Activated naive CD4-positive, alpha-beta T cell treated with anti-CD3 and anti-CD28 coated beads, Interleukin-2, amount 50 U/mL, for 24 hours (primary cell): Measurements from ENCODE around the gene ITPR3.
A peak's percentile ranks its signal among the peaks of the same experiment; 100 is the strongest.

Source experiments
- H3K27ac Mint-ChIP-seq: one replicate; pipeline ENCODE4 v1.8.0; 2021; ENCODE audit warnings: mild to moderate bottlenecking, mixed read lengths
- H3K27me3 Mint-ChIP-seq: one replicate; pipeline ENCODE4 v1.8.0; 2021; ENCODE audit warnings: mixed read lengths
- H3K36me3 Mint-ChIP-seq: one replicate; pipeline ENCODE4 v1.8.0; 2021; ENCODE audit warnings: mixed read lengths
- H3K4me1 Mint-ChIP-seq: one replicate; pipeline ENCODE4 v1.8.0; 2021; ENCODE audit warnings: mixed read lengths
- H3K4me3 Mint-ChIP-seq: one replicate; pipeline ENCODE4 v1.8.0; 2021; ENCODE audit warnings: mild to moderate bottlenecking, mixed read lengths
- H3K9me3 Mint-ChIP-seq: one replicate; pipeline ENCODE4 v1.8.0; 2021; ENCODE audit warnings: mixed read lengths

The ITPR3 gene

DNA sequence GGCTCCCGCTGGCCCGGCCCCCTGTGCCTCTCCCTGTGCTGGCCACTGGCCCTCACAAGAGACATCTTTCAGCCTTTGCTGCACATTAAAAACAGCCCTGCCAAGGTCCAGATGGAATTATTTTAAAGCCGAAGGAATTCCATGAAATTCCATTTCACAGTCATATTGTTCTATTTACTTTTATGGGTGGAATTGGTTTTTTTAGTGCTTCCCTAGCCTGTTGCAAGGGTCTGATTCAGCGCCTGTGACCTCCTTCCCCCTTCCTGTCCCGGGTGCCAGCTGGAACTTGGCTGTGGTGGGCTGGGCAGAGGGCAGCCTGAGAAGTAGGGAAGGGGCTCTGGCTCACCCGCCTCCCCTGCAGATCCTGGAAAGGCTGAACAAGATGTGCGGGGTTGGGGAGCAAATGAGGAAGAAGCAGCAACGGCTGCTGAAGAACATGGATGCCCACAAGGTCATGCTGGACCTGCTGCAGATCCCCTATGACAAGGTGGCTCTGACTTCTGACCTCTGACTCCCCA lies 56.1 kb downstream of the ITPR3 start:
- Mint-ChIP-seq H3K4me3 (no peak overlapping the region), H3K9me3 (no peaks in the 10 kb centered on the region), H3K36me3 (peaks cover 4% of the 10 kb centered on the region), H3K4me1 (peaks cover under 1% of the 10 kb centered on the region), H3K27ac (no peak overlapping the region), H3K27me3 (no peaks in the 10 kb centered on the region)

DNA sequence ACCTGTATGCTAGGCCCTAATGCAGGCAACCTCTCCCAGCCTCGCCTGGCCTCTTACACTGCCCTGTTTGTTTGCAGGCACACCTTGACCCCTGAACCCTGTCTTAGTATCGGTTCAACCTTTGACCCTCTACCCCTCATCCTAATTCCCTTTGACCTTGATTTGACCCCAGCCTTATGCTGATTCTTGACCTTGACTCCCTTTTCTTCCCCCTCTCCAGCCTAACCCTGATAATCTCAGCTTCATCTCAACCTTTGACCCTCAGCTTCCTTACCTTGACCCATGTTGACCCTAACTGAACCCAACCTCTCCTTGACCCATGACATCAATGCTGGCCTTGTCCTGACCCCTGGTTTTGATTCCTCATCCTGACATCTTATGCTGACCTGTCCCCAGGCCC lies 56.6 kb downstream of the ITPR3 start:
- Mint-ChIP-seq H3K36me3 (peaks cover 4% of the 10 kb centered on the region), H3K27me3 (no peaks in the 10 kb centered on the region), H3K27ac (no peak overlapping the region), H3K4me1 (peaks cover 6% of the 10 kb centered on the region), H3K9me3 (no peaks in the 10 kb centered on the region), H3K4me3 (no peak overlapping the region)

DNA sequence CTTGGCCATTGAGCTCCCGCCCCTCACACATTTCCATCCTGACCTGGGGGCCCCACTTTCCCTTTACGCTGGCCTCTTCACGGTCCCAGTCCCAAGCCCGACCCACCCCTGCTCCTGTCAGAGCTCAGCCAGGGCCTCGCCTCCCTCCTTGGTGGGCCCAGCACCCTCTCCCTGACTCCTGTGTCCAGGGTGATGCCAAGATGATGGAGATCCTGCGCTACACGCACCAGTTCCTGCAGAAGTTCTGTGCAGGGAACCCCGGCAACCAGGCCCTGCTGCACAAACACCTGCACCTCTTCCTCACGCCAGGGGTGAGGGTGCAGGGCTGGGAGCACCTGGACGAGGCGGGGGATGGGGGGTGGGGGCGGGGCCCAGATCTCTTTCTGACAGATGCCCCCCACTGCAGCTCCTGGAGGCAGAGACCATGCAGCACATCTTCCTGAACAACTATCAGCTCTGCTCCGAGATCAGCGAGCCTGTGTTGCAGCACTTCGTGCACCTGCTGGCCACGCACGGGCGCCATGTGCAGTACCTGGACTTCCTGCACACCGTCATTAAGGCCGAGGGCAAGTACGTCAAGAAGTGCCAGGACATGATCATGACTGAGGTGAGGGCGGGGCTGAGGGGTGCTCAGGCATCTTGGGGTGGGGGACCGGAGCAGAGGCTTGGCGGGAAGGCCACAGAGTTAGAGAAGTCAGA lies 57.3 kb downstream of the ITPR3 start:
- Mint-ChIP-seq H3K4me3 (no peak overlapping the region), H3K9me3 (no peaks in the 10 kb centered on the region), H3K4me1 (peaks cover 13% of the 10 kb centered on the region), H3K36me3 (peaks cover 4% of the 10 kb centered on the region), H3K27ac (no peak overlapping the region), H3K27me3 (no peaks in the 10 kb centered on the region)

DNA sequence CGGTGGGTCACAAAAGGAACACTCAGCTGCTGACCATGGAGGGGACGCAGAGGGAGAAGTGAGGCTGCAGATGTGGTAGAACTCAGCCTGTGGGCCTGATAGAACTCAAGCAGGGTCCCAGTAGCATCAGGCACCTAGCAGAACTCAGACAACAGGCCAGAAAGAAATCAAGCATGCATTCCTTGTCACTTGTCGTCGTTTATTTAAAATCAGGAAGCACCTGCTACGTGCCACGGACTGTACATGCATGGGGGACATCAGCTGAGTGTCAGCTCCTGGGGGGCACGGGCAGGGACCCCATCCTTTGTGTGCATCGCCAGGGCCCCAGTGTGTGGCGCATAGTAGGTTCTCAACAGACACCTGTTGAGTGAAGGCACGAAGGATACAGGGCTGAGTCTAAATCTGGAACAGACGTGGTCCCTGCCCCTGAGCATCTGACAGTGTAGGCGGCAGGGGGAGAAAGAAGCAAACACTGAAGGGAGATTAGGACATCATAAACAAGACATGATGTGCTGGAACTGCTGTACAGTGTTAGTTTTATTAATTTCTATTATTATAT lies 57.9 kb downstream of the ITPR3 start:
- Mint-ChIP-seq H3K4me1 (peaks cover 18% of the 10 kb centered on the region), H3K36me3 (peaks cover 5% of the 10 kb centered on the region), H3K9me3 (no peaks in the 10 kb centered on the region), H3K4me3 (no peak overlapping the region), H3K27me3 (no peaks in the 10 kb centered on the region), H3K27ac (no peak overlapping the region)

DNA sequence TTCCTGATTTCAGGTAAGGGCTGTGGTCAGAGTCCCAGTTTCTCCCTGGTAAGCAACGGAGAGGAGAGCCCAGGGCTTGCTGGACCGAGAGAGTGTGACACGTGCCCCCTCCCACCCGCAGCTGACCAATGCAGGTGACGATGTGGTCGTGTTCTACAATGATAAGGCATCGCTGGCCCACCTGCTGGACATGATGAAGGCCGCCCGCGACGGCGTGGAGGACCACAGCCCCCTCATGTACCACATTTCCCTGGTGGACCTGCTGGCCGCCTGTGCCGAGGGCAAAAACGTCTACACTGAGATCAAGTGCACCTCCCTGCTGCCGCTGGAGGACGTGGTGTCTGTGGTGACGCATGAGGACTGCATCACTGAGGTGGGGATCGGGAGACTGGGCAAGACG lies 58.6 kb downstream of the ITPR3 start:
- Mint-ChIP-seq H3K36me3 (peaks cover 5% of the 10 kb centered on the region), H3K4me3 (no peak overlapping the region), H3K9me3 (no peaks in the 10 kb centered on the region)

DNA sequence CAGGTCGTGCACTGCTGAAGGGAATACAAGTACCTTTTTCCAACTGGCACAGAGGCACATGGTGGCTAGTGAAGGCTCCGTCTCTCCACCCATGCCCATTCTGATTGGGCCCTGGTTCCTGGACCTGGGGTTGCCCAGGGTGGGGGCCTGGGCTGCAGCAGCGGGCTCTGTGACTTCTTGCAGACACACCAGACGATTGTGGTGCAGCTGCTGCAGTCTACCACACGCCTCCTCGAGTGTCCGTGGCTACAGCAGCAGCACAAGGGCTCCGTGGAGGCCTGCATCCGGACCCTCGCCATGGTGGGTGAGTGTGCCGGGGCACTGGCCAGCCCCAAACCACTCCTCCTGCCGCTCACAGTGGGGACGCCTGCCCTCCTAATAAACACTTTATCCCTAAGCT lies 61.2 kb downstream of the ITPR3 start:
- no peak overlapping the region for H3K4me3 Mint-ChIP-seq
- no peak overlapping the region for H3K27ac Mint-ChIP-seq

More for the DNA sequence above, 58.6 kb downstream of the ITPR3 start:
- H3K27me3 Mint-ChIP-seq = no peaks in the 10 kb centered on the region
- H3K4me1 Mint-ChIP-seq = peaks cover 18% of the 10 kb centered on the region
- peak overlapping the region; percentile 38 for H3K27ac Mint-ChIP-seq

DNA sequence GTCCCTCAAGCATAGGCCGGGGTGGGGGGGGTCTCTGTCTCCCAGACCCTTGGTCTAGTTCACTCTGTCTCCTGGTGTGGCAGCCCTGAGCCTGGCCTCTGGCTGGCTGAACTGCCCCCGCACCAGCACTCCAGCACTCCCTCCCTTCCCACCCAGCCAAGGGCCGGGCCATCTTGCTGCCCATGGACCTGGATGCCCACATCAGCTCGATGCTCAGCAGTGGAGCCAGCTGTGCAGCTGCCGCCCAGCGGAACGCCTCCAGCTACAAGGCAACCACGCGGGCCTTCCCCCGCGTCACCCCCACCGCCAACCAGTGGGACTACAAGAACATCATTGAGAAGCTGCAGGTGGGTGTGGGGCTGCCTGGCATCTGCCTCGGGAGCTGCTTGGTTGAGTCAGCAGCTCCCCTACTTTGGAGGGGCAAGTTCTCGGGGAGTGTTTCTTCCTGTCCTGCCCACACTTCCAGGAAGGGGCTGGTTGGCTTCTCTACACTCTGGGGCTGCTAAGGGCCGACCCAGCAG lies 62.0 kb downstream of the ITPR3 start:
- peak overlapping the region; percentile 87 for H3K27ac Mint-ChIP-seq
- peaks cover 9% of the 10 kb centered on the region for H3K36me3 Mint-ChIP-seq
- H3K4me1 Mint-ChIP-seq = peaks cover 18% of the 10 kb centered on the region
- H3K9me3 Mint-ChIP-seq = no peaks in the 10 kb centered on the region
- no peaks in the 10 kb centered on the region for H3K27me3 Mint-ChIP-seq
- H3K4me3 Mint-ChIP-seq = no peak overlapping the region

More for the DNA sequence above, 61.2 kb downstream of the ITPR3 start:
- Mint-ChIP-seq H3K27me3 (no peaks in the 10 kb centered on the region), H3K36me3 (peaks cover 9% of the 10 kb centered on the region), H3K9me3 (no peaks in the 10 kb centered on the region), H3K4me1 (peaks cover 18% of the 10 kb centered on the region)

DNA sequence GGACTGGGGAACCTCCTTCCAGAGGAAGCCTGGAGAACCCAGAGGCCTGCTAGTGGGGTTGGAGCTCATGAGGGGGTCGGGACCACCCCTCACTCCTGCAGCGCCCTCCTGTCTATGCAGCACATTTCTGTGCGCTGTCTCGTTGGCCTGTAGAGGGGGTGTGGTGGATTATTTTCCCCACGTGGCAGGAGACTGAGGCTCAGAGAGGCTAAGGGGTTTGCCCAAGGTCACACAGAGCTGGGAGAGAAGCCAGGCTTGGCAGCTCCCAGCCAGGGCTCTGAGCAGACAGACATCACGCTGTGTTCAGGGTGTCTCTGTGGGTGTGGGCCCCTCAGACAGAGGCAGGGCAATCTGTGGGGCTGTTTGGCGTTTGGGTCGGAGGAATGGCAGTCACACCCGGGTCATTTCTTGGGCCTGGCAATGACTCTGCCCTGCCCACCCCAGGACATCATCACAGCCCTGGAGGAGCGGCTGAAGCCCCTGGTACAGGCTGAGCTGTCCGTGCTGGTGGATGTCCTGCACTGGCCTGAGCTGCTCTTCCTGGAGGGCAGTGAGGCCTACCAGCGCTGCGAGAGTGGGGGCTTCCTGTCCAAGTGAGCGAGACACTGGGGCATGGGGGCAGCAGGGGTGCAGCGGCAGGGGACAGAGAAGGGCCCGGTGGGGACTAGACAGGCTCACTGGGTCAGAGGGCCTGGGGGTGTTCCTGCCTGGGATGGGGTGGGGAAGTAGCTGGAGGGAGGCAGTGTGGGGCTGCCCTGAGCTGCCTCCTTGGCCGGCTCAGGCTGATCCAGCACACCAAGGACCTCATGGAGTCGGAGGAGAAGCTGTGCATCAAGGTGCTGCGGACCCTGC lies 62.7 kb downstream of the ITPR3 start:
- no peaks in the 10 kb centered on the region for H3K27me3 Mint-ChIP-seq
- no peak overlapping the region for H3K4me3 Mint-ChIP-seq
- H3K4me1 Mint-ChIP-seq = peaks cover 18% of the 10 kb centered on the region
- H3K36me3 Mint-ChIP-seq = peaks cover 11% of the 10 kb centered on the region
- H3K27ac Mint-ChIP-seq = peak overlapping the region; percentile 87
- no peaks in the 10 kb centered on the region for H3K9me3 Mint-ChIP-seq

DNA sequence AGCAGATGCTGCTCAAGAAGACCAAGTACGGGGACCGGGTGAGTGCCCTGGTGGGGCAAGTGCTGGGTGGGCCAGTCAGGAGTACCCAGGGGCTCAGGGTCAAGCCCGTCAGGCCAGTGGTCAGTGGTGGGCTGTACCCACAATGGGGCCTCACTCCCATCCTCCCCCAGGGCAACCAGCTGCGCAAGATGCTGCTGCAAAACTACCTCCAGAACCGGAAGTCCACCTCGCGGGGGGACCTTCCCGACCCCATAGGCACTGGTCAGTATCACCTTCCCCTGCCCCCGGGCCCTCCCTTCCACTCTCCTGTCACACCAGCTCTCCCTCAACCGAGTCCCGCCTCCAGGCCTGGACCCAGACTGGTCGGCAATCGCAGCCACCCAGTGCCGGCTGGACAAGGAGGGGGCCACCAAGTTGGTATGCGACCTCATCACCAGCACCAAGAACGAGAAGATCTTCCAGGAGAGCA lies 63.3 kb downstream of the ITPR3 start:
- no peak overlapping the region for H3K4me3 Mint-ChIP-seq
- no peaks in the 10 kb centered on the region for H3K27me3 Mint-ChIP-seq
- no peaks in the 10 kb centered on the region for H3K9me3 Mint-ChIP-seq
- no peak overlapping the region for H3K27ac Mint-ChIP-seq
- peaks cover 18% of the 10 kb centered on the region for H3K4me1 Mint-ChIP-seq
- peaks cover 12% of the 10 kb centered on the region for H3K36me3 Mint-ChIP-seq

DNA sequence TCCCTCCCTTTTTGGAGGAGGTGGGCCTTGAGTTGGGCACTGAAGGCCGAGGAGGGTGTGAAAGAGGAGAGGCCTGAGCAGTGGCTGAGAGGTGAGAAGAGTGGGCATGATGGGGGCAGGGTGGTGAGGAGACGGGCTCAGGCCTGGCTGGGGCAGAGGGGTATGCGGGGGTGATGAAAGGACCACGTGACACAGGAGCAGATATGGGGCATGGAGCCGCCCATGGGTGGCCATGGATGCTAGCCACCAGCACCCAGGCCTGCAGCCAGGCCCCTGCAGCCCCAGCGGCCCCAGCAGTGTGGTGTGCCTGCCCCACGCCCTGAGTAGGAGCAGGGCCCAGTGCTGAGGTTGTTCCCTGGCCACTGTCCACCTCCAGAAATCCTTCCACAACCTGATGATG lies 63.9 kb downstream of the ITPR3 start:
- Mint-ChIP-seq H3K27me3 (no peaks in the 10 kb centered on the region), H3K4me3 (no peak overlapping the region), H3K4me1 (peaks cover 18% of the 10 kb centered on the region), H3K27ac (peak overlapping the region; percentile 30), H3K36me3 (peaks cover 11% of the 10 kb centered on the region), H3K9me3 (no peaks in the 10 kb centered on the region)

DNA sequence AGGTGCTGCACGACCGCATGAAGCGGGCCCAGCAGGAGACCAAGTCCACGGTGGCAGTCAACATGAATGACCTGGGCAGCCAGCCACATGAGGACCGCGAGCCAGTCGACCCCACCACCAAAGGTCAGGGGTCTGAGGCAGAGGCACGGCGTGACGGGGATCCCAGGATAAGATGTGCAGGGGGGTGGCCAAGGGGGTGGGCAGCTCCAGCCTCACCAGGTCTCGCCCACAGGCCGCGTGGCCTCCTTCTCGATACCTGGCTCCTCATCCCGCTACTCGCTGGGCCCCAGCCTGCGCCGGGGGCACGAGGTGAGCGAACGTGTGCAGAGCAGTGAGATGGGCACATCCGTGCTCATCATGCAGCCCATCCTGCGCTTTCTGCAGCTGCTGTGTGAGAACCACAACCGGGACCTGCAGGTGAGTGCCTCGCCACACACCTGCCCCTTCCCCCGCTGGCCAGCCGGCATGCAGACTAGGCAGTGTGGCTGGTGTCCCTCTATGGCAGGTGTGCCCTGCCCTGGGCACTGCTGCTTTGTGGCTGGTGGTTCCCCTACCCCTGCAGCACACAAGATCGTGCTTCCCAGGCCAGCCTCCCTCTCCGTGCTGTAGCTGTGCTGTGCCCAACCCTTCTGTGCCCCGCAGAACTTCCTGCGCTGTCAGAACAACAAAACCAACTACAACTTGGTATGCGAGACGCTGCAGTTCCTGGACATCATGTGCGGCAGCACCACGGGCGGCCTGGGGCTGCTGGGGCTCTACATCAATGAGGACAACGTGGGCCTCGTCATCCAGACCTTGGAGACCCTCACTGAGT lies 64.5 kb downstream of the ITPR3 start:
- H3K36me3 Mint-ChIP-seq = peaks cover 11% of the 10 kb centered on the region
- peaks cover 18% of the 10 kb centered on the region for H3K4me1 Mint-ChIP-seq
- H3K4me3 Mint-ChIP-seq = no peak overlapping the region
- peak overlapping the region; percentile 41 for H3K27ac Mint-ChIP-seq
- no peaks in the 10 kb centered on the region for H3K9me3 Mint-ChIP-seq
- no peaks in the 10 kb centered on the region for H3K27me3 Mint-ChIP-seq

DNA sequence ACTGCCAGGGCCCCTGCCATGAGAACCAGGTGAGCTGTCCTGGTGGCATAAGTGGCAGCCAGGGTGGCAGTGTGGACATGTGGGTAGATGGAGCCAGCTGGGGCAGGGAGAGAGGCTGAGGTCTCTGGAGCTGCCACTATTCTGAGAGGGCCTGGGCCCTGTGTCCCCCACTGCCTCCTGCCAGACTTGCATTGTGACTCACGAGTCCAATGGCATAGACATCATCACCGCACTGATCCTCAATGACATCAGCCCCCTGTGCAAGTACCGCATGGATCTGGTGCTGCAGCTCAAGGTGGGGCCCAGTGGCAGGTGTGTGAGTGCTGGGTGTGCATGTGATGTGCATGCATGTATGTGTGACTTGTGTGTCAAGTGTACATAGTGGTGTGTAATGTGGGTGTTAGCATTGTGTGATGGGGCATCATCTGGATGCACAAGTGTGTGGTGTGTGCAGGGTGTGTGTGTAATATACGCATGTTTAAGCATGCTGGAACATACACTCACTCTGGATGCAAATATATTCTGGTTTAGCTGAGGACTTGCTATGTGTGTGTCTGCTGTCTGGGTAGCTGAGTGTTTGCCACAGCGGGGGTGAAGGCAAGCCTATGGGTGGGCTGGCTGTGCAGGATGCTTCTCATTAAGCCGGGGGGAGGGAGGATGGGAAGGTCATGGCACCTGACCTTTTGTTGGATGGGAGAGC lies 65.3 kb downstream of the ITPR3 start:
- no peak overlapping the region for H3K4me3 Mint-ChIP-seq
- no peaks in the 10 kb centered on the region for H3K27me3 Mint-ChIP-seq
- H3K27ac Mint-ChIP-seq = peak overlapping the region; percentile 49
- no peaks in the 10 kb centered on the region for H3K9me3 Mint-ChIP-seq
- peaks cover 23% of the 10 kb centered on the region for H3K4me1 Mint-ChIP-seq
- peaks cover 11% of the 10 kb centered on the region for H3K36me3 Mint-ChIP-seq

DNA sequence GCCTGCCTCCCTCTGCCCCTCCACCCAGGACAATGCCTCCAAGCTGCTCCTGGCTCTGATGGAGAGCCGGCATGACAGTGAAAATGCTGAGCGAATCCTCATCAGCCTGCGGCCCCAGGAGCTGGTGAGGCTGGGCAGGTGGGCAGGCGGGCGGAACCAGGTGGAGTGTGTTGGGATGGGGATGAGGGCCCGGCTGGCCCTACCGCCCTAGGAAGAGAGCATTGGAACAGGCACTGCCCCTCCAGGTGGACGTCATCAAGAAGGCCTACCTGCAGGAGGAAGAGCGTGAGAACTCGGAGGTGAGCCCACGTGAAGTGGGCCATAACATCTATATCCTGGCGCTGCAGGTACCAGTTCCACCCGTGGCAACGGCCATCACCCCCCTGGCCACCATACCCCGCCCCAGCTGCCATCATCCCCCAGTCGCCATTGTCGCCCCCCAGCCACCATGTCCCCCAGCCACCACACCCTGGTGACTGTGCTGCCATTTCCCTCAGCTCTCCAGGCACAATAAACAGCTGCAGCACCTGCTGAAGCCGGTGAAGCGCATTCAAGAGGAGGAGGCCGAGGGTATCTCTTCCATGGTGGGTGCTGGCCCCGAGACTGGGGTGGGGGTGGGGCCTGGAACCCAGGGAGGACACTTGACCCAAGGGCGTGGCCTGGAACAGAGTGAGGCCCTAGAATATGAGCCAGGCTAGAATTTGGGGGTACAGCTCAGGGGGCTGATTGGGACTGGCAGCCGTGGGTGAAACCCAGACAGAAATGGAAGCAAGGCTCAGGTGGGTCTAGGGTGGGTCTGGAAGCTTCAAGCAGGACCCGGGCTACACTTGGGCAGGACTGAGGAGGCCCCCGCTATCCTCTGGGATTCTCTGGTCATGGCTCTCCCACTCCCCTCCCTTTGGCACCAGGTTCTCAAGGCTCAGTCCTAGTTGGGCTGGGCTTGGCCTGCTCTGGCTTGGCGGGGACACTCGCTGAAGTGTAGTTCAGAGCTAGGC lies 66.2 kb downstream of the ITPR3 start:
- peaks cover 11% of the 10 kb centered on the region for H3K36me3 Mint-ChIP-seq
- H3K4me3 Mint-ChIP-seq = no peak overlapping the region
- no peaks in the 10 kb centered on the region for H3K9me3 Mint-ChIP-seq
- peaks cover 31% of the 10 kb centered on the region for H3K4me1 Mint-ChIP-seq
- no peaks in the 10 kb centered on the region for H3K27me3 Mint-ChIP-seq
- peak overlapping the region; percentile 49 for H3K27ac Mint-ChIP-seq
